ENCODE results near the gene GTF3C5.

Gene GTF3C5

GRCh38 chr9:133031496-133031911 is 707 bp downstream of the GTF3C5 start:
- no peak for DNase-seq

- DNase-seq, result no peak
Measured at GRCh38 chr9:133032171-133032570, 1.4 kb downstream of the GTF3C5 start.

- no peak for DNase-seq
Measured at GRCh38 chr9:133035669-133036068, 4.9 kb downstream of the GTF3C5 start.

- no peak for DNase-seq
Measured at GRCh38 chr9:133037775-133038515, 7.1 kb downstream of the GTF3C5 start.

- DNase-seq, result peak; percentile 21
Measured at GRCh38 chr9:133040892-133041479, 10.2 kb downstream of the GTF3C5 start.

- no peak for DNase-seq
Measured at GRCh38 chr9:133041958-133042357, 11.2 kb downstream of the GTF3C5 start.

GRCh38 chr9:133042676-133043075 is 11.9 kb downstream of the GTF3C5 start:
- no peak for DNase-seq

- no peak for DNase-seq
Measured at GRCh38 chr9:133043449-133044035, 12.7 kb downstream of the GTF3C5 start.

- DNase-seq, result no peak
Measured at GRCh38 chr9:133044125-133044524, 13.3 kb downstream of the GTF3C5 start.

- no peak for DNase-seq
Measured at GRCh38 chr9:133044661-133045060, 13.9 kb downstream of the GTF3C5 start.

GRCh38 chr9:133045132-133045531 is 14.3 kb downstream of the GTF3C5 start:
- no peak for DNase-seq

GRCh38 chr9:133046196-133046899 is 15.6 kb downstream of the GTF3C5 start:
- no peak for DNase-seq

GRCh38 chr9:133046900-133047295 is 16.1 kb downstream of the GTF3C5 start:
- no peak for DNase-seq

- no peak for DNase-seq
Measured at GRCh38 chr9:133048595-133048994, 17.8 kb downstream of the GTF3C5 start.

GRCh38 chr9:133049043-133049442 is 18.2 kb downstream of the GTF3C5 start:
- DNase-seq, result no peak

- DNase-seq, result no peak
Measured at GRCh38 chr9:133050142-133050541, 19.3 kb downstream of the GTF3C5 start.

- no peak for DNase-seq
Measured at GRCh38 chr9:133050781-133051180, 20.0 kb downstream of the GTF3C5 start.

GRCh38 chr9:133051281-133051900 is 20.6 kb downstream of the GTF3C5 start:
- no peak for DNase-seq

GRCh38 chr9:133051966-133052539 is 21.3 kb downstream of the GTF3C5 start:
- DNase-seq, result no peak

GRCh38 chr9:133054194-133054890 is 23.5 kb downstream of the GTF3C5 start:
- no peak for DNase-seq

GRCh38 chr9:133054966-133055365 is 24.2 kb downstream of the GTF3C5 start:
- DNase-seq, result no peak

- no peak for DNase-seq
Measured at GRCh38 chr9:133055788-133056420, 25.1 kb downstream of the GTF3C5 start.

Measured in NCI-H226 (cell line).